GM19372 (cell line): ENCODE results near the gene GAL3ST2.
"Not testable (repeated sequence)": the region's sequence is repeated elsewhere in the genome, so short reads cannot be mapped to it uniquely, and the experiment has no call there.

Source experiments
- ATAC-seq: cut with Tn5 transposase; IDR thresholded peaks from one replicate; pipeline ENCODE4 v1.9.1; 2021; ENCODE audit warnings: mild to moderate bottlenecking, low read depth, moderate library complexity; ENCODE audit not compliant: unreplicated experiment

Gene GAL3ST2

GRCh38 chr2:241746084-241746483, 30.5 kb upstream of the GAL3ST2 start:
- no peak for ATAC-seq

GRCh38 chr2:241748468-241749256, 28.0 kb upstream of the GAL3ST2 start:
- no peak for ATAC-seq

- ATAC-seq, result no peak
Observed at GRCh38 chr2:241750076-241750840, 26.4 kb upstream of the GAL3ST2 start.

GRCh38 chr2:241751152-241751551, 25.5 kb upstream of the GAL3ST2 start:
- no peak for ATAC-seq

- no peak for ATAC-seq
Observed at GRCh38 chr2:241751776-241752175, 24.8 kb upstream of the GAL3ST2 start.

- no peak for ATAC-seq
Observed at GRCh38 chr2:241752253-241752652, 24.4 kb upstream of the GAL3ST2 start.

GRCh38 chr2:241752689-241753276, 23.8 kb upstream of the GAL3ST2 start:
- no peak for ATAC-seq

- ATAC-seq, result no peak
Observed at GRCh38 chr2:241753493-241753892, 23.1 kb upstream of the GAL3ST2 start.

GRCh38 chr2:241754042-241754441, 22.6 kb upstream of the GAL3ST2 start:
- no peak for ATAC-seq

- ATAC-seq, result no peak
Observed at GRCh38 chr2:241755166-241755565, 21.5 kb upstream of the GAL3ST2 start.

GRCh38 chr2:241755777-241756176, 20.8 kb upstream of the GAL3ST2 start:
- no peak for ATAC-seq

GRCh38 chr2:241759067-241759807, 17.4 kb upstream of the GAL3ST2 start:
- ATAC-seq, result no peak

GRCh38 chr2:241759893-241760292, 16.7 kb upstream of the GAL3ST2 start:
- not testable (repeated sequence) for ATAC-seq

GRCh38 chr2:241760301-241760771, 16.3 kb upstream of the GAL3ST2 start:
- ATAC-seq, result no peak

GRCh38 chr2:241762321-241762932, 14.2 kb upstream of the GAL3ST2 start:
- ATAC-seq, result no peak

- no peak for ATAC-seq
Observed at GRCh38 chr2:241762933-241763369, 13.7 kb upstream of the GAL3ST2 start.

GRCh38 chr2:241763551-241764274, 12.9 kb upstream of the GAL3ST2 start:
- no peak for ATAC-seq

- no peak for ATAC-seq
Observed at GRCh38 chr2:241764275-241765241, 12.1 kb upstream of the GAL3ST2 start.
